Measurements from ENCODE around the gene KCNH3. TPM values are rescaled to one million over a fixed set of nuclear protein-coding genes. Genes with fewer than 3 reads are reported as not detected.
"Not testable (repeated sequence)": the region's sequence is repeated elsewhere in the genome, so short reads cannot be mapped to it uniquely, and the experiment has no call there.

The KCNH3 gene
- total RNA-seq, 4 donors from 2014 or later: 0.15 to 1.0 (median 0.43) TPM

- no peak for TF ChIP-seq POLR2A (IDR thresholded peaks at IDR 0.05)
- no peak for TF ChIP-seq POLR2AphosphoS5 (IDR thresholded peaks at IDR 0.05)
- no peak for TF ChIP-seq EP300 (IDR thresholded peaks at IDR 0.05)
- TF ChIP-seq CTCF (IDR thresholded peaks at IDR 0.05): no peak
- Histone ChIP-seq H3K4me3 (no peak overlapping the region), H3K4me1 (peaks cover 4% of the 10 kb centered on the region), H3K27ac (no peak overlapping the region), H3K9me3 (no peaks in the 10 kb centered on the region), H3K36me3 (peaks cover 3% of the 10 kb centered on the region), H3K27me3 (no peaks in the 10 kb centered on the region)
- DNase-seq (ENCODE audit: low spot score in 2 of 2): no peak
- WGBS: 88% methylated on average over 4 of the region's 4 CpGs
Observed at GRCh38 chr12:49507139-49507538, 31.7 kb upstream of the KCNH3 start.

- H3K9me3 ChIP-seq; H3K4me3 ChIP-seq; H3K27ac ChIP-seq; H3K27me3 ChIP-seq; H3K4me1 ChIP-seq; H3K36me3 ChIP-seq; DNase-seq (ENCODE audit: low spot score in 2 of 2): not testable (repeated sequence)
- 95% methylated on average over 8 of the region's 8 CpGs for WGBS
Observed at GRCh38 chr12:49509681-49510080, 29.1 kb upstream of the KCNH3 start.

GRCh38 chr12:49511410-49511809 is 27.4 kb upstream of the KCNH3 start:
- Histone ChIP-seq H3K4me3 (no peak overlapping the region), H3K36me3 (peaks cover 3% of the 10 kb centered on the region), H3K9me3 (no peaks in the 10 kb centered on the region), H3K4me1 (peaks cover 4% of the 10 kb centered on the region), H3K27ac (no peak overlapping the region), H3K27me3 (no peaks in the 10 kb centered on the region)
- DNase-seq (ENCODE audit: low spot score in 2 of 2): no peak
- TF ChIP-seq EP300 (IDR thresholded peaks at IDR 0.05) (no peak), POLR2A (IDR thresholded peaks at IDR 0.05) (no peak), POLR2AphosphoS5 (IDR thresholded peaks at IDR 0.05) (no peak), CTCF (IDR thresholded peaks at IDR 0.05) (no peak)

GRCh38 chr12:49512546-49512945 is 26.3 kb upstream of the KCNH3 start:
- Histone ChIP-seq H3K27me3 (no peaks in the 10 kb centered on the region), H3K36me3 (peaks cover 3% of the 10 kb centered on the region), H3K4me3 (no peak overlapping the region), H3K9me3 (no peaks in the 10 kb centered on the region), H3K4me1 (peaks cover 4% of the 10 kb centered on the region), H3K27ac (no peak overlapping the region)
- TF ChIP-seq EP300 (IDR thresholded peaks at IDR 0.05) (no peak), POLR2A (IDR thresholded peaks at IDR 0.05) (no peak), CTCF (IDR thresholded peaks at IDR 0.05) (no peak), POLR2AphosphoS5 (IDR thresholded peaks at IDR 0.05) (no peak)
- DNase-seq (ENCODE audit: low spot score in 2 of 2): no peak
- 77% methylated on average over 1 of the region's 1 CpG for WGBS

GRCh38 chr12:49515266-49515665 is 23.6 kb upstream of the KCNH3 start:
- 72% methylated on average over 5 of the region's 5 CpGs for WGBS
- peaks cover 4% of the 10 kb centered on the region for H3K4me1 ChIP-seq
- TF ChIP-seq POLR2AphosphoS5 (IDR thresholded peaks at IDR 0.05): no peak
- no peak for TF ChIP-seq CTCF (IDR thresholded peaks at IDR 0.05)
- TF ChIP-seq POLR2A (IDR thresholded peaks at IDR 0.05): no peak
- TF ChIP-seq EP300 (IDR thresholded peaks at IDR 0.05): no peak
- H3K36me3 ChIP-seq: peaks cover 7% of the 10 kb centered on the region
- no peak for DNase-seq (ENCODE audit: low spot score in 2 of 2)
- no peak overlapping the region for H3K4me3 ChIP-seq
- no peak overlapping the region for H3K27ac ChIP-seq
- H3K27me3 ChIP-seq: no peaks in the 10 kb centered on the region
- H3K9me3 ChIP-seq: no peaks in the 10 kb centered on the region

- H3K27me3 ChIP-seq: no peaks in the 10 kb centered on the region
- no peaks in the 10 kb centered on the region for H3K4me1 ChIP-seq
- H3K4me3 ChIP-seq: no peak overlapping the region
- 75% methylated on average over 2 of the region's 2 CpGs for WGBS
- no peak for TF ChIP-seq CTCF (IDR thresholded peaks at IDR 0.05)
- TF ChIP-seq POLR2AphosphoS5 (IDR thresholded peaks at IDR 0.05): no peak
- no peak for TF ChIP-seq POLR2A (IDR thresholded peaks at IDR 0.05)
- no peak for TF ChIP-seq EP300 (IDR thresholded peaks at IDR 0.05)
- no peak overlapping the region for H3K27ac ChIP-seq
- H3K36me3 ChIP-seq: peaks cover 26% of the 10 kb centered on the region
- no peaks in the 10 kb centered on the region for H3K9me3 ChIP-seq
- DNase-seq (ENCODE audit: low spot score in 2 of 2): no peak
Observed at GRCh38 chr12:49518914-49519573, 19.8 kb upstream of the KCNH3 start.
